Middle frontal gyrus (tissue), 1 donor: ENCODE results near the gene PAX6.

Experiments used
- DNase-seq: peaks from one replicate; pipeline ENCODE4 v3.0.0-alpha.2; 2015; ENCODE audit warnings: low spot score; ENCODE audit errors: extremely low spot score

Gene PAX6

DNA sequence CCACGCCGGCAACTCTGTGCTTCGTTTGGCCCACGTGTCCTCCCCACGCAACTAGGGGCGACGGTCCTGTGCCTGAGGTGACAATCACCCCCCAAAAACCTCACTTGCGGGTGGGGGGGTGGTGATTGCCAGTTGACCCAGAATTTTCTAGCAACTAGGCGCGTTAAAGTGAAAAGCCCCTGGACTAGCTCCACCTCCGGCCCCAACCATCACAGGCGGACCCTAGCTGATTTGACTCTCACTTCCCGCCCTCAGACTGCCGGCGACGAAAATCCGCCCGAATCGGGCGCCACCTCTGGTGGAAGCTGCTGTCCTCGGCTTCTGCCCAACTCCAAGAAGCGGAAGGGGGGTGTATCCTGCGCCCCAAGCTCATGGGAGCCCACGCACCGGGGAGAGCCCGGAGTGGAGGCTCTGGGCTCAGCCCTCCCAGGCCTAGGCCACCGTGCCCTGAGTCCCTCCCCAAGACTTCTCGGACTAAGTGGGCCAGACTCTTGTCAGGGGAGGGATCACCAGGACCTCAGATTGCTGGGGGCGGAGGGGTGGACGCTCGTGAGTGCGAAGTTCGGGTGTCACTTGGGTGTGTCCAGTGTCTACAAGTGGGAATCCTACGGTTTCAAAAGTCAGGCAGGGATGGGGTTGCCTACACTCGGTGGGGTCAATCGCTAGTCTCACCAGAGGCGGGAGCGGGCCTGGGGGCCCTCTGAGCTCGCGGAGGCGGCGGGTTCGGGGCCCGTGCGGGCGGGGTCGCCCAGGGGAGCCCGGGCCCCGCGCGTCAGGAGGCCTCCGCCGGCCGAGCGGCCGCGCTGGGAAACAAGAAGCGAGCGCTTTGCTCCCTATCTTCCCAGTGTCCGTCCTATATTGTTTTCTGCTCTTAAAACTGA, 12.3 kb downstream of the PAX6 start:
- DNase-seq: no peak

DNA sequence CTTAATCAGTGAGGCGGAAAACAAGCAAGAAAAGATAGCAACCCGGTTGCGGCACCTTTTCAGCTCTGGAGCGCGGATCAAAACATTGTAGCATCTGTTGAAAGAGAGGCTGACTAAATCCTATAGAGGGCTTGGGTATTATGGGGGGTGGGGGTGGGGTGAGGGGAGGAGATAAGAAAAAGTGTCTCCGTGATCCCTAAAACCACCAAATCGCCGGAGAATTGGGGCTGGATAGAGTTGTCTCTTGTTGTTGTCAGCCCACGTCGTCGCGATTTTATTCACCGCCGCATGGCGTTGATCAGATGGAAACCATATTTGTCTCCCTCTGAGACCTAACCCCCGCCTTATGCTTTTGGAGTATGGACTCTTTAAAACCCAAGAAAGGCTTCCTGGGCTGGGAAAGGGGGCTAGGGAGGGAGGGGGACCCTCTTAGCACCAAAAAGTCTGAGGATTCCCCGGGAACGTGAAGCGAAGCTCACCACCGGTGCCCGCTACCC, 13.0 kb downstream of the PAX6 start:
- no peak for DNase-seq

DNA sequence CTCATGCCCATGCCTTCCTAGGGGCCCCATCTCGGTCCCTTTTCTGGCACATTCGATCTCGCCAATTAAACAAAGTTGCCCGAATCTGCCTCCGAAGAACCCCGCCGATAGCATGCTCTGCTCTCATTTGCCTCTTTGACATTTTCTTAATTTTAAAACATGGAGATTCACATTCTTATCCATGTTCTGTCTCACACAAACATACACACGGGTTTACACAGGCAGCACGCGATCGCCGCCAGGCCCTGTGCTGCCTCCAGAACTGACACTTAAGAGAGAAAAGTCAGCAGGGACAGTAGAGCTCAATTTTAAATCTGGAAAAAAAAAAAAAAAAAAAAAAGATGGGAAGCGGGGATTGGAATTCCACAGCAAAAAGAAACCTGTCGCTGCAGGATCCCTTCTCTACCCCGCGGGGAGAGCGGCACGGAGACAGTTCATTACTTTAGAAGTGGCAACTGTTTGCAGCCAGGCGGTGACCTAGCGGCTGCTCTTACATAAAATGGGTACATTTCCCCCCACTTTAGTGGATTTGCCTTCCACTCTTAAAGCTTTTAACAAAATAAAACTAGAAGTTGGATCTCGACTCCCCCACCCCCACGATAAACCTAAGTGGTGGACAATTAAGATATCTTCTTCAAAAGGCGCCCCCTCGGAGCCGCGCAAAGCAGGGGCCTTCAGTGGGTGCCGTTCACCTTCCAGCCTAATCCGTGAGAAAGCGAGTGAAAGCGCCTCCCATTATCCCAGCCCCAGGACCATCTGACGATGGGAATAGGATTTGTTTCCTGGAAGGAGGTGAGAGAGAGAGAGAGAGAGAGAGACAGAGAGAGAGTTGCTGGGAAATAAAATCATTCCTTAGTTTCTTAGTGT, 13.7 kb downstream of the PAX6 start:
- DNase-seq: no peak

DNA sequence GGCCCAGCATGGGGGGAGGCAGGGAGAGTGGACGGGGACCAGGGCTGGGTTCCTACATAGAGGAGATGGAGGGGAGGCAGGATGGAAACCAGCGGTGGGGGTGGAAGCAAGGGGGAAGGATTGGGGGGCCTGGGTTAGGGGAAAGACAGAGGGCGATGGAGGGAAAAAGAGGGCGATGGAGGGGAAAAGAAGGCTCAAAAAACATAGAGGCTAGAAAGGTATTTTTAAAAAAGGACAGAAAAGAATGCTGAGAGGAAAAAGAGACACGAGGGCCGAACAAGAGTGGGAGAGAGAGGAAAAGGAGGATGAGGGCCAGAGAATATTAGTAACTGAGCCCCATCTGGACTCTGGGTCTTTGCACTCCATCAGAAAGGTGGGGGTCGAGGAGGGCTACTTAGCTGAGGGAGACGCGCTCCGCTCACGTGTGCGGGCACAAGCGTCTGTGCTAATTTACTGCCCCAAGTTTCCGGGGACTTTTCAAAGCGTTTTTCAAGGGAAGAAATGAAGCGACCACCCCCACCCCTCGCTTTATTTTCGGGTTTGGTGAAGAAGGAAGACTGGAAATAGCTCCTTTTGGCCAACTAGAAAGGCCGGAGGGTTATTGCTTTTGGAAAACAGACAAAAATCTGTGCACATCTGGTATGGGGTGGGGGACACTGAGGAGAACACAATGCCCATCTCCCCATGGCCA, 14.5 kb downstream of the PAX6 start:
- DNase-seq: no peak

DNA sequence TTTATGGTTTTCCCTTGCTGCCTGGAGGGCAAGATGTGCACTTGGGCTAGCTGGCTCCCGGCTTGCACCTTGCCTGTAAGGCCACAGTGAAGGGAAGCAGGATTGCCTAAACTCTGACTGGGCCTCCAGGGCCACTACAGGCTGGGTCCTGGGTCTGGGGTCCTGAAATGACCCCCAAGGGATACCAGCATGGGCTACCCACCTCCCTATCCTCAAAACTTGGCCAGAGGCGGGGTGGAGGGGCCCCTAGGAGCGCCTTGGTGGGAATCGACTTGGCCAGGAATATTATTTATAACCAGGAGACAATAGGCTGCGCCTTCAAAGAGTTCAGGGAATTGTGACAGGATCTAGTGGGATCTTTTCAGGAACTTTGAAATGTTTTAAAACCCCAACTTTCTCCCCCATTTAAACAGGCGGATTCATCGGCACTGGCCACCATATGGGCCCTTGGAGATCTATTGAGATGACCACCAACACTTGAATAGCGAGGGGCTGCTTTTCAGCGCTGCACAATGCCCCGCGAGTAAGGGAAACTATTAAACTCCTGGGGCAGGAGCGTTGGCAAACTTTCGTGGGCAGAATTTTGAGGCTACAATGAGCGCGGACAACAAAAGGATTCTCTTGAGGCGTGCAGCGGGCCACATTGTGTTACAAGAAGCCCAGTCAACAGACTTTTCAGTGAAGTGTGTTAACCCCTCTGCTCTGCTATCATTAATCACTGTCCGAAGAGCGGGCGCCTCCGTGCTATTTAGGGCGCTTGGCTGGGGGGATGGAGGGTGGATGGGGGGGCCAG, 15.2 kb downstream of the PAX6 start:
- DNase-seq: no peak

DNA sequence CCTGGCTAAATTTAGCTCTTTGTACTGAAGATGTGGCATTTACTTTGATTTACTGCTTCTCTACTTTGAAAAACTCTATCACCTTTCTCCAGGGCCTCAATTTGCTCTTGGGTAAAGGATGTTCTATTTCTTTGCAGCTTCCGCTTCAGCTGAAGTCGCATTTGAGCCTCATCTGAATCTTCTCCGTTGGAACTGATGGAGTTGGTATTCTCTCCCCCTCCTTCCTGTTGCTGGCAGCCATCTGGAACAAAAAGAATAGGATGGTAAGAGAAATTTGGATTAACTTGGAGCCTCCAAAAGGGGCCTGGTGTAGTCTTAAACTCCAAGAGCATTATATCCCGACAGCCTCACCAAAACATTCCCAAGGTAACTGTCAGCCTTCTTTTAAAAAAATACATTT, 16.6 kb downstream of the PAX6 start:
- DNase-seq: no peak

DNA sequence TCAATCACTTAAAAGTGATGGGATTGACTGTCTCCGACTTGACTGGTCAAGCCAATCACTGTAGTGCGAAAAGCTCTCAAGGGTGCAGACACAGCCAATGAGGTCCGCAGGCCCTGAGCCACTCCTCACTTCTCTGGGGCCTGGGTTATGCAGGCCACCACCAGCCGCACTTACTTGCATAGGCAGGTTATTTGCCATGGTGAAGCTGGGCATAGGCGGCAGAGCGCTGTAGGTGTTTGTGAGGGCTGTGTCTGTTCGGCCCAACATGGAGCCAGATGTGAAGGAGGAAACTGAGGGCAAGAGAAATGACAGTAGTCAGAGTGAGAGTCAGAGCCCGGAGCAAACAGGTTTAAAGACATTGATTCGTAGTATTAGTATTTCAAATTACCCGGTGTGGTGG, 17.9 kb downstream of the PAX6 start:
- no peak for DNase-seq

DNA sequence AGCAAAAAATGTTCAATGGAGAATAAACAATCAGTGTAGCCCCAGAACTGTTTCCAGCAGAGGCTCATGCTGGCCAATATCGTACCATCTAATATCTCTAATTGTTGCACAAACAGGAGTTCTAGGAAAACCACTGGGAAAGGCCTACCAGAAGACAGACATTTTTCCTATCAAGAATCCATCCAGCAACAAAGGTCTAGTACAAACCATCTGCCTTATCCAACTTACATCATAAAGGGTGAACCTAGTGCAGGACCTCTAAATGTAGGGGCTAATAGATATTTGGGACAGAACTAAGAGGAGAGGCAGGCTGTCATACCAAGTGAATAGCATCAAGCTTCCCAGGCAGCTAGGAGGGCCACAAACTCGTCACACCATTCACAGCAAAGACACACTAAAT, 18.7 kb downstream of the PAX6 start:
- no peak for DNase-seq

DNA sequence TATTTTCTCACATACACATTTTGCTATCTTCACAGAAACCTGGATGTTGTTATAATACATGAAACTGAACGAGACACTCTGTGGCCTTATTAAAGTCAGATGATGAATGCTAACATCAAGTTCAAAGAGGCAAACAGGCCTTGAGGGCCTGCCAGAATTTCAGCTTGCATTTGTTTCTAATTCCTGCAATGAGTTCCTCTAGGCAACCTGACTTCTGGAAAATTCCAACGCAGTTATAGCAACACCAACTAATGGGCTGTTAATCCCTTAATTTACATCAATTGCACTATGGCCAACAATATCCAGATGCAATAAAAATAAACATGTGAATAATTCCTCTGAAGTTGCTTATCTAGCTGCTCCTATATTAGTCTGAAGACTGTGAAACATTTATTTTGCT, 19.1 kb downstream of the PAX6 start:
- DNase-seq: no peak

DNA sequence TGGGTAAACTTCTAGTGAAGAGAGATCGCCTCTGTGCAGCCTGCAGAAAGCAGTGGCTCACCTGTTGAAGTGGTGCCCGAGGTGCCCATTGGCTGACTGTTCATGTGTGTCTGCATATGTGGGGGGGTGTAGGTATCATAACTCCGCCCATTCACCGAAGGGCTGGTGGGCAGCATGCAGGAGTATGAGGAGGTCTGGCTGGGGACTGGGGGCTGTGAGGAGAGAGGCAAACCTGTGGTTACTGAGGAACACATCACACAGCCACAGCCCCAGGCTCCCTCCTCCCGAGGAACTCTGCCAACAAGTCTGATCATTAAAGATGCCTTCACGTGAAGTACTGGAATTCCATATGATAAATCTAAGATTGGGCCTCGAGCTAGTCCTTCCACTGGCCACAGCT, 20.5 kb downstream of the PAX6 start:
- no peak for DNase-seq

DNA sequence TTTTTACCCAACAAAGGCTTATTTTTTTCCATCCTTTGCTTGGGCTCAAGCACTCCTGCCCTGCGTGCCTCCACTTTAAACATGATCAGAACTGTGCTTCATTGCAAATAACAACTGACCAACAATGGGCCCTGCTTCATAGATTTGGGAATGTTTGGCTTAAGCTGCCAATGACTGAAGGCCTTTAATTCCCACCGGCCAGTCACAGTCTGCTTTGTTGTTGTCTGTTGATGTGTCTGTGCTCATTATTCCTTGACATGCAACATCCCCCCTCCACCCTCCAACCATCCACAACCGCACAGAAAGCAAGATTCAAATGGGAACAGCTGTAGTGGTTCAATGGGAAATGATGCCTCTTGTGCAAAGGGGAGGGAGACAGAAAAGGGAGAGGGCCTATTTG, 23.0 kb downstream of the PAX6 start:
- no peak for DNase-seq

DNA sequence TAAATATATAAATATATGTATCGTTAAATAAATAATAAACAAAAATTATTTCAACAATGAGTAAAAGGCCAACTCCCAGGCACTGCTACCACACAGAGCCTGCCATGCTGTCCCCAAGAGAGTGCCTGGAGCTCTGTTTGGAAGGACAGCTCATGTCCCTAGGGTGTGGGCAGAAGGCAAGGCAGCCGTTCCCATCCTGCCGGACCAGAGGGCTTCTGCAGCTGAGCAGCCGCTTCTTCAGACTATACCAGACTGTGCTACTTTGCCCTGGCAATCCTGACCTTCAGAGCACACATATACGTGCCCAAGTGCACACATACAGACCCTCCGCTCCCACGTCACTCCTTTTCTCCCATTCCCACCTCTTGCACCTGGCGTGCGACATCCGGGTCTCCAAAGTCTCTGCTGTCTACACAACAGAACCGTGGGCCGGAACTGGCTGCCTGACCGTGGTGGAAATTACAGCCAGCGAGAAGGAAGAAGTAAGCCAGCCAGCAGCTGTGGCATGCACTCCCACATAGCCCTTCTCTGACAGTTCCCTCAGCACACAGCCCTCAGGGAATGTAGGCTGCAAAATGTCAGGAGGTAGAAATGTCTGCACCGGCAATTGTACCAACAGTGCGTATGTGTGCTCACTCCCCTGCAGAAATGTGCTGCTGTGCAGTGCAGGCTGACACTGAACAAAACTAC, 24.0 kb downstream of the PAX6 start:
- DNase-seq: no peak

DNA sequence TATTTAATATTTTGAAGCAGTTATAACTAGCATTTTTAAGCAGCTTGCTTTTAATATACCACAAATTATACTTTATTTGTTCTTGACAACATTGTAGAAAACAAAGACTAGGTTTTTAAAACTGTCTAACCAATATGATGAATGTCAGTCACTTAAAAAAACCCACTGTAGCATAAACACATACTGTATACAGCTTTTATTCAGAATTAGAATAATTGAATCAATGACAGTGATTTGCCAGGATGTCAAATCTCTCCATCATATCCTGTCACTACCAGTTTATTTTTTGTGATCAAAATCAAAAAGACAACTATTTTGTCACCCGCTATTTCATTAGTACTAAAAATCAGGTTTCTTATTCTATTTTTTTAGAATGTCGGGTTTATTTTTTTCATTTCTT, 26.5 kb downstream of the PAX6 start:
- DNase-seq: no peak

DNA sequence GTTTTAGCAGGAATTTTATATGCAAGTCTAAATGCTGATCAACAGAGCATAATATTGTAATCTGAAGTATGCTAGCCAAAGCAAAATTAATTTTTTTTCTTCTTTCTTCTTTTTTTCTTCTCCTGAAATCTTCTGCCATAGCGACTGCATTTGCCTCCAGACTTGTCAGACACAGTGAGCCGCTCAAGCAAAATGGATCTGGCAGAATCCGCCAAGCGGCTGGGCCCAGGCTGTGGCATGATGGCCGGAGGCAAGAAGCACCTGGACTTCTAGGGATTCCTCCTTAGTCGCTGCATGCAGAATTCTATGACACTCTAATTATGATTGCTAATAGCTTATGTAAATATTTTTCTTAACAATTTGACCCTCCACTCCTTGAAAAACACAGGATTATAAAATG, 27.9 kb downstream of the PAX6 start:
- no peak for DNase-seq

DNA sequence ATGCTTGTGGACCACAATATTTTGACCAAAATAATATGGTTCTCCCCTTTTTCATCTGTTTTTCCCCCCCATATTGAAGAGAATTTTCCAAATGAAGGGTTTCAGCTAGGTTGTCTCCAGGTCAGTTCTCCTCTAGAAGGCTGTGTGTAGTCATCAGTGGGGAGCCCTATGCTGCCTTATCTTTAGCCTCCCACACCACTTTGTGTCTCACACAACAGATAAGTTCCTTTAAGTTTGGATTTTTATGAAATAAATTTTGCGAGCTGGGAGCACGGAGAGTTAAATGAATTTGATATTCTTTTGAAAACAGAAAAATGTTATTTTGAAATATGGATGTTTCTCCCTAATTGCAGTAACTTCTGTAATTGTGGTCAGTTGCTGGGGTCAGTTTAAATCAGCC, 28.9 kb downstream of the PAX6 start:
- DNase-seq: no peak

DNA sequence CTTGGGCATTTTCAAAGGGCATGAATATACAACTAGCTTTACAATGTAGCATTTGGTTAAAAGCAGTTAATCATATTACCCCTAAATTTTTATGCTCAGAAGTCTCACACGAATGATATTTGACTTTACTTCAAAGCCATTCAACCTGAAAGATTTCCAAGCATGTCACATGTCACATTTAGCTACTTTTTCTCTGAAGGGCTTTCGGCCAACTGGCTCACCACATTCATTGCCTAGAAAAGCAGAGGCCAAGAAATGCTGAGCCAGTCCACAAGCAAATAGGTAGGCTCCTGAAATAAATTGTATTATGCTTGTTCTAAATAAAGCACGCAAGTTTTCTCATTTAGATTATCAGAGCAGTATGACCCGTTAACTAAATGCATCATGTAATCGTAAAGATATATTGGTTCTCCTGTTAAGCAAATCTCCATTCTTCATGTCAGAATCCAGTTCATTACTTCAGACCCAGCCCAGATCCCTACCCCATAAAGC, 30.6 kb downstream of the PAX6 start:
- DNase-seq: no peak

DNA sequence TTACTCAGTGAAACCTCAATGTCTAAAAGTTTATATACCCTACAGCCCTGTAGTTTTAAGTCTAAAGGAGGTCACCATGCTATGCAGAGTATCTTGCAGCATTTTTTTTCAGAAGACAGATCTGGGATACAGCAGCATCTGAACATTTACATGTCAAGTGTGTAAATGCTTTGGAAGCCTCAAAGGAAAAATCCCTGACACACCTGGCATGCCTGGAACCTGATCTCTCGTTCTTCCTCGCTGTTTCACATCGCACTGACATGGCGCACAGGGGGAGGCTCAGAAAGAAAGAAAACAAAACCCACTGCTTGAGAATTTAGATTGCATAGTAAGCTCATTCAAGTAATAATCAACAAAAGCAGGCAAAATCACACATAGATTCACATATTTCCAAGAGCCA, 31.0 kb downstream of the PAX6 start:
- DNase-seq: no peak

DNA sequence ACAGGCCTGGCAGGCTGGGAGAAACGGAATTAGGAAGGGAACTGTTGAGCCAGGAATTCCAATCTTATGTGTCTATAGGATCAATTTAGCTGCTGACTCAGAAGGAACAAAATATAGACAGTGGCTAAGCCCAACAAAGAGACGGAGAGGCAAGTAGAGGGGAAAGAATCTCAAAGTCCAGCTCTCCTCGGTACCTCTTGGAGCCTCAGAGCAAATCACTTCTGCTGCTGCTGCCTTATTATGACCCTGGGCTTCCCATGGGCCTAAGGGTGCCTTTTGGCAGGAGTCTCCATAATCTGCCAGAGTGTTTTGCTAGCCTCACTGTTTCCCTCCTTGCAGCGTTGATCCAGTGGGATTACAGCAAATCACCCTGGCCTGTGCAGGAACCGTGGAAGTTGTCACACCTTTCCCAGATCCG, 31.7 kb downstream of the PAX6 start:
- DNase-seq: no peak

DNA sequence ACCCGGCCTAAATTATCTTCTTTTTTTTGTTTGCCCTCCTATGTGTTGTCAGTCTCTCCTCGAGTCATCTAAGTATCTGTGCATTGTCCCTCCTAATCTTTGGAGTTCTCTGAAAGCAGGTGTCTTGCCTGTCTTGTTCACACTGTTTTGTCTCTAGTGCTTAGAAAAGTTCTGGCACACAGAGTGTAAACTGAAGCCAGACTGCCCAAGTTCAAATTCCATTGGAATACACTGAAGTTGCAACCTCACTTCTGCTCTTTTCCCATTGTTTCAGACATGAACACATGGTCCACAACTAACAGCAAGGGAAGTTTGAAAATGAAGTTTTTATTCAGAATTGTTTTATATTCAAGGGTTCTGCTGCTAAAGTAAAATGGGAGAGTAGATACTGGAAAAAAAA, 38.7 kb downstream of the PAX6 start:
- no peak for DNase-seq

DNA sequence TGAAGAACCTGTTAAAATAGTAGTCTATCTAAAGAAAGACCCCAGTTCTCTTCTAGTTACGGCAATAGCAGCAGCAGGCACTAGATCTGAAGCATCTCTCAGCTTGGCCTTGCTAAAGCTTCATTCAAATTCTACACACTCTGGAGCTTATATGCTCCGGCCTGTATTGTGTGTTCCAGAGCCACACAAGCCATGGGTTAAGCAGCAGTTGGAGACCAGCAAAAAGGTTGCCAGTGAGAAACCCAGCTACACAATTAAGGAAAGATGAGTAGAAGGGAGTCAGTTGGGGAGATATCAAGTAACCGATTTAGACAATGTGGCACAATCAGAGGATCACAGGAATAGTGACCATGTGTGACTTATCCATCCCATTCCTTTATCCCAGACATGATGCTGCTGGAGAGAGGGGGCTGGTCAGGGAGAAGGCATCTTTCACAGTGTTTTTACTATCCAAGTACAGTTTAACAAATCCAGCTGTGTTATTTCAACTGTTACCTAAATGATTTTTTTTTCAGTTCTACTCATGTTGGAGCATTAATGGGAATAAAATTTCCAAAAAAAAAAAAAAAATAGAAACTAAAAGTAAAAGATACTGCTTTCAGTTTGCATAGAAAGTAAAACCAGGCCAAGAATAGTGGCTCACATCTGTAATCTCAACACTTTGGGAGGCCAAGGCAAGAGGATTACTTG, 41.0 kb downstream of the PAX6 start:
- no peak for DNase-seq
